Activated T-cell treated with anti-CD3 and anti-CD28 coated beads for 1 hour (primary cell): ENCODE results near the gene GRID1.

Source experiments
- DNase-seq: peaks from one replicate; pipeline ENCODE4 v3.0.0-alpha.2; 2020; ENCODE audit warnings: low read depth

Gene GRID1

GRCh38 chr10:85696893-85697292 is 669.7 kb downstream of the GRID1 start:
- no peak for DNase-seq

- no peak for DNase-seq
Measured at GRCh38 chr10:85682621-85683020, 684.0 kb downstream of the GRID1 start.

- no peak for DNase-seq
Measured at GRCh38 chr10:85679710-85680109, 686.9 kb downstream of the GRID1 start.

GRCh38 chr10:85679061-85679460 is 687.5 kb downstream of the GRID1 start:
- no peak for DNase-seq

GRCh38 chr10:85674851-85675250 is 691.7 kb downstream of the GRID1 start:
- DNase-seq = no peak

GRCh38 chr10:85673270-85673669 is 693.3 kb downstream of the GRID1 start:
- no peak for DNase-seq

GRCh38 chr10:85671530-85671929 is 695.1 kb downstream of the GRID1 start:
- DNase-seq = no peak

GRCh38 chr10:85668522-85668921 is 698.1 kb downstream of the GRID1 start:
- DNase-seq = no peak

GRCh38 chr10:85667638-85668233 is 698.9 kb downstream of the GRID1 start:
- DNase-seq = no peak

GRCh38 chr10:85666987-85667386 is 699.6 kb downstream of the GRID1 start:
- DNase-seq = no peak

- DNase-seq = no peak
Measured at GRCh38 chr10:85666102-85666501, 700.5 kb downstream of the GRID1 start.

- no peak for DNase-seq
Measured at GRCh38 chr10:85665681-85666080, 700.9 kb downstream of the GRID1 start.

- no peak for DNase-seq
Measured at GRCh38 chr10:85665078-85665477, 701.5 kb downstream of the GRID1 start.

GRCh38 chr10:85661123-85661522 is 705.5 kb downstream of the GRID1 start:
- DNase-seq = no peak

- no peak for DNase-seq
Measured at GRCh38 chr10:85659331-85659730, 707.3 kb downstream of the GRID1 start.

- no peak for DNase-seq
Measured at GRCh38 chr10:85658518-85658917, 708.1 kb downstream of the GRID1 start.

GRCh38 chr10:85657476-85658113 is 709.0 kb downstream of the GRID1 start:
- DNase-seq = no peak

GRCh38 chr10:85655411-85655810 is 711.2 kb downstream of the GRID1 start:
- no peak for DNase-seq

GRCh38 chr10:85651497-85651882 is 715.1 kb downstream of the GRID1 start:
- DNase-seq = no peak

- no peak for DNase-seq
Measured at GRCh38 chr10:85650791-85651496, 715.7 kb downstream of the GRID1 start.

- no peak for DNase-seq
Measured at GRCh38 chr10:85649461-85649860, 717.1 kb downstream of the GRID1 start.

GRCh38 chr10:85648279-85648754 is 718.3 kb downstream of the GRID1 start:
- DNase-seq = no peak

GRCh38 chr10:85647741-85648140 is 718.9 kb downstream of the GRID1 start:
- no peak for DNase-seq
